HepG2 (cell line): ENCODE data around the gene TRMT1. TPM values are rescaled to one million over a fixed set of nuclear protein-coding genes. Genes with fewer than 3 reads are reported as not detected.

ENCODE experiments used
- KLF6 ChIP-seq: IDR thresholded peaks from 2 replicates; pipeline ENCODE4 v1.8.0; 2016; ENCODE audit warnings: missing biosample characterization, missing genetic modification reagents
- NR2F2 ChIP-seq: IDR thresholded peaks from 2 replicates; pipeline ENCODE4 v1.6.1; 2012; ENCODE audit warnings: low read depth, inconsistent platforms, borderline replicate concordance
- RFXAP ChIP-seq: sonication (generic); formaldehyde crosslinking; IDR thresholded peaks from 2 replicates; pipeline ENCODE4 v1.4.0; 2020; ENCODE audit warnings: missing genetic modification reagents, borderline replicate concordance
- SYNCRIP ChIP-seq: fragments of 200-400 bp; formaldehyde crosslinking; IDR thresholded peaks from 2 replicates; pipeline ENCODE4 v1.6.1; 2018; ENCODE audit warnings: mild to moderate bottlenecking, low read depth, low read length; ENCODE audit not compliant: insufficient read depth
- ZBTB25 ChIP-seq: IDR thresholded peaks from 2 replicates; pipeline ENCODE4 v1.6.1; 2018; ENCODE audit warnings: missing genetic modification reagents
- ZBTB38 ChIP-seq: sonication (generic); formaldehyde crosslinking; IDR thresholded peaks from 2 replicates; pipeline ENCODE4 v1.5.1; 2020; ENCODE audit warnings: mild to moderate bottlenecking, missing genetic modification reagents
- ZNF30 ChIP-seq: sonication (generic); formaldehyde crosslinking; IDR thresholded peaks from 2 replicates; pipeline ENCODE4 v1.5.0; 2020; ENCODE audit warnings: mild to moderate bottlenecking, missing genetic modification reagents
- ZNF589 ChIP-seq: sonication (generic); formaldehyde crosslinking; conservative IDR thresholded peaks from 2 replicates; pipeline ENCODE4 v1.8.0; 2022; ENCODE audit warnings: mild to moderate bottlenecking, moderate library complexity, missing genetic modification reagents
- ZNF616 ChIP-seq: sonication (generic); formaldehyde crosslinking; IDR thresholded peaks from 2 replicates; pipeline ENCODE4 v1.5.0; 2020; ENCODE audit warnings: low read depth, mild to moderate bottlenecking, missing genetic modification reagents
- polyA plus RNA-seq, 8 experiments: library from polyadenylated mRNA; depleted of rRNA in 3 of 8; stranded (reverse) in 7 of 8; unstranded in 1 of 8; fragments of >200 nt; fragmentation: Illumina TruSeq in 4 of 8; extraction: Trizol in 4 of 8; gene quantifications; 2 replicates each; pipeline versions ENCODE4 v1.2.1 to v1.2.3, GENCODE V29; 2011 to 2016; ENCODE audit warnings: low read depth in 4 of 8, missing spikeins in 1 of 8, mixed read lengths in 1 of 8; ENCODE audit not compliant: insufficient read depth in 1 of 8
- total RNA-seq, 5 experiments: library from RNA; depleted of rRNA; stranded (reverse); fragments of >200 nt; fragmentation: Illumina TruSeq; extraction: Trizol; gene quantifications; 2 replicates each; pipeline ENCODE4 v1.2.3, GENCODE V29; 2016; ENCODE audit warnings: low read depth in 1 of 5
- TF ChIP-seq, protein P1 (sequence below): sonication (generic); formaldehyde crosslinking; IDR thresholded peaks from 2 replicates; pipeline ENCODE4 v1.4.0; 2020; ENCODE audit warnings: missing genetic modification reagents, borderline replicate concordance
- TF ChIP-seq, protein P2 (sequence below): sonication (generic); formaldehyde crosslinking; conservative IDR thresholded peaks from 2 replicates; pipeline ENCODE4 v1.4.0; 2020; ENCODE audit warnings: missing genetic modification reagents
- TF ChIP-seq, protein P3 (sequence below): sonication (generic); formaldehyde crosslinking; conservative IDR thresholded peaks from 2 replicates; pipeline ENCODE4 v1.8.0; 2022; ENCODE audit warnings: missing genetic modification reagents
- TF ChIP-seq, protein P4 (sequence below): IDR thresholded peaks from 2 replicates; pipeline ENCODE4 v1.6.1; 2016; ENCODE audit warnings: low read depth

Gene TRMT1
- total and polyA plus RNA-seq, 2 of the 13 experiments (the other 11 are each of a cell fraction or from before 2014, with no cell fraction given), result 35.5 to 44.1 TPM

GRCh38 chr19:13155472-13156359, 39.2 kb upstream of the TRMT1 start (continued):
- TF ChIP-seq, protein P1, sequence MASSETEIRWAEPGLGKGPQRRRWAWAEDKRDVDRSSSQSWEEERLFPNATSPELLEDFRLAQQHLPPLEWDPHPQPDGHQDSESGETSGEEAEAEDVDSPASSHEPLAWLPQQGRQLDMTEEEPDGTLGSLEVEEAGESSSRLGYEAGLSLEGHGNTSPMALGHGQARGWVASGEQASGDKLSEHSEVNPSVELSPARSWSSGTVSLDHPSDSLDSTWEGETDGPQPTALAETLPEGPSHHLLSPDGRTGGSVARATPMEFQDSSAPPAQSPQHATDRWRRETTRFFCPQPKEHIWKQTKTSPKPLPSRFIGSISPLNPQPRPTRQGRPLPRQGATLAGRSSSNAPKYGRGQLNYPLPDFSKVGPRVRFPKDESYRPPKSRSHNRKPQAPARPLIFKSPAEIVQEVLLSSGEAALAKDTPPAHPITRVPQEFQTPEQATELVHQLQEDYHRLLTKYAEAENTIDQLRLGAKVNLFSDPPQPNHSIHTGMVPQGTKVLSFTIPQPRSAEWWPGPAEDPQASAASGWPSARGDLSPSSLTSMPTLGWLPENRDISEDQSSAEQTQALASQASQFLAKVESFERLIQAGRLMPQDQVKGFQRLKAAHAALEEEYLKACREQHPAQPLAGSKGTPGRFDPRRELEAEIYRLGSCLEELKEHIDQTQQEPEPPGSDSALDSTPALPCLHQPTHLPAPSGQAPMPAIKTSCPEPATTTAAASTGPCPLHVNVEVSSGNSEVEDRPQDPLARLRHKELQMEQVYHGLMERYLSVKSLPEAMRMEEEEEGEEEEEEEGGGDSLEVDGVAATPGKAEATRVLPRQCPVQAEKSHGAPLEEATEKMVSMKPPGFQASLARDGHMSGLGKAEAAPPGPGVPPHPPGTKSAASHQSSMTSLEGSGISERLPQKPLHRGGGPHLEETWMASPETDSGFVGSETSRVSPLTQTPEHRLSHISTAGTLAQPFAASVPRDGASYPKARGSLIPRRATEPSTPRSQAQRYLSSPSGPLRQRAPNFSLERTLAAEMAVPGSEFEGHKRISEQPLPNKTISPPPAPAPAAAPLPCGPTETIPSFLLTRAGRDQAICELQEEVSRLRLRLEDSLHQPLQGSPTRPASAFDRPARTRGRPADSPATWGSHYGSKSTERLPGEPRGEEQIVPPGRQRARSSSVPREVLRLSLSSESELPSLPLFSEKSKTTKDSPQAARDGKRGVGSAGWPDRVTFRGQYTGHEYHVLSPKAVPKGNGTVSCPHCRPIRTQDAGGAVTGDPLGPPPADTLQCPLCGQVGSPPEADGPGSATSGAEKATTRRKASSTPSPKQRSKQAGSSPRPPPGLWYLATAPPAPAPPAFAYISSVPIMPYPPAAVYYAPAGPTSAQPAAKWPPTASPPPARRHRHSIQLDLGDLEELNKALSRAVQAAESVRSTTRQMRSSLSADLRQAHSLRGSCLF (CRISPR knock-in tag), result no peak
- TF ChIP-seq ZBTB25 (CRISPR knock-in tag) (no peak; the same call in none of the 2 replicates), ZBTB38 (CRISPR knock-in tag) (no peak), ZNF30 (CRISPR knock-in tag) (no peak), NR2F2 (peak; percentile 22; the same call in 1 of the 2 replicates), SYNCRIP (no peak), ZNF589 (no peak), ZNF616 (CRISPR knock-in tag) (no peak), RFXAP (CRISPR knock-in tag) (no peak), KLF6 (CRISPR knock-in tag) (no peak)
- TF ChIP-seq, protein P2, sequence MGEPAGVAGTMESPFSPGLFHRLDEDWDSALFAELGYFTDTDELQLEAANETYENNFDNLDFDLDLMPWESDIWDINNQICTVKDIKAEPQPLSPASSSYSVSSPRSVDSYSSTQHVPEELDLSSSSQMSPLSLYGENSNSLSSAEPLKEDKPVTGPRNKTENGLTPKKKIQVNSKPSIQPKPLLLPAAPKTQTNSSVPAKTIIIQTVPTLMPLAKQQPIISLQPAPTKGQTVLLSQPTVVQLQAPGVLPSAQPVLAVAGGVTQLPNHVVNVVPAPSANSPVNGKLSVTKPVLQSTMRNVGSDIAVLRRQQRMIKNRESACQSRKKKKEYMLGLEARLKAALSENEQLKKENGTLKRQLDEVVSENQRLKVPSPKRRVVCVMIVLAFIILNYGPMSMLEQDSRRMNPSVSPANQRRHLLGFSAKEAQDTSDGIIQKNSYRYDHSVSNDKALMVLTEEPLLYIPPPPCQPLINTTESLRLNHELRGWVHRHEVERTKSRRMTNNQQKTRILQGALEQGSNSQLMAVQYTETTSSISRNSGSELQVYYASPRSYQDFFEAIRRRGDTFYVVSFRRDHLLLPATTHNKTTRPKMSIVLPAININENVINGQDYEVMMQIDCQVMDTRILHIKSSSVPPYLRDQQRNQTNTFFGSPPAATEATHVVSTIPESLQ (CRISPR knock-in tag), result no peak
- TF ChIP-seq, protein P3, sequence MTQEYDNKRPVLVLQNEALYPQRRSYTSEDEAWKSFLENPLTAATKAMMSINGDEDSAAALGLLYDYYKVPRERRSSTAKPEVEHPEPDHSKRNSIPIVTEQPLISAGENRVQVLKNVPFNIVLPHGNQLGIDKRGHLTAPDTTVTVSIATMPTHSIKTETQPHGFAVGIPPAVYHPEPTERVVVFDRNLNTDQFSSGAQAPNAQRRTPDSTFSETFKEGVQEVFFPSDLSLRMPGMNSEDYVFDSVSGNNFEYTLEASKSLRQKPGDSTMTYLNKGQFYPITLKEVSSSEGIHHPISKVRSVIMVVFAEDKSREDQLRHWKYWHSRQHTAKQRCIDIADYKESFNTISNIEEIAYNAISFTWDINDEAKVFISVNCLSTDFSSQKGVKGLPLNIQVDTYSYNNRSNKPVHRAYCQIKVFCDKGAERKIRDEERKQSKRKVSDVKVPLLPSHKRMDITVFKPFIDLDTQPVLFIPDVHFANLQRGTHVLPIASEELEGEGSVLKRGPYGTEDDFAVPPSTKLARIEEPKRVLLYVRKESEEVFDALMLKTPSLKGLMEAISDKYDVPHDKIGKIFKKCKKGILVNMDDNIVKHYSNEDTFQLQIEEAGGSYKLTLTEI, result no peak
- TF ChIP-seq, protein P4, sequence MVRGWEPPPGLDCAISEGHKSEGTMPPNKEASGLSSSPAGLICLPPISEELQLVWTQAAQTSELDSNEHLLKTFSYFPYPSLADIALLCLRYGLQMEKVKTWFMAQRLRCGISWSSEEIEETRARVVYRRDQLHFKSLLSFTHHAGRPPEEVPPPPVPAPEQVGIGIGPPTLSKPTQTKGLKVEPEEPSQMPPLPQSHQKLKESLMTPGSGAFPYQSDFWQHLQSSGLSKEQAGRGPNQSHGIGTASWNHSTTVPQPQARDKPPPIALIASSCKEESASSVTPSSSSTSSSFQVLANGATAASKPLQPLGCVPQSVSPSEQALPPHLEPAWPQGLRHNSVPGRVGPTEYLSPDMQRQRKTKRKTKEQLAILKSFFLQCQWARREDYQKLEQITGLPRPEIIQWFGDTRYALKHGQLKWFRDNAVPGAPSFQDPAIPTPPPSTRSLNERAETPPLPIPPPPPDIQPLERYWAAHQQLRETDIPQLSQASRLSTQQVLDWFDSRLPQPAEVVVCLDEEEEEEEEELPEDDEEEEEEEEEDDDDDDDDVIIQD (CRISPR knock-in tag), result no peak
